Gastroesophageal sphincter (tissue), 3 donors: ENCODE results near the gene LRAT.

Experiments
- EP300 ChIP-seq: sonication (generic); formaldehyde crosslinking; IDR thresholded peaks from one replicate; pipeline ENCODE4 v1.6.1; 2017; ENCODE audit warnings: antibody characterized with exemption, mild to moderate bottlenecking
- POLR2A ChIP-seq, 2 donors: fragments of 450-650 bp; IDR thresholded peaks; one replicate each; pipeline ENCODE4 v1.6.1; 2017; ENCODE audit warnings: antibody characterized with exemption in 2 of 2, mild to moderate bottlenecking in 2 of 2, moderate library complexity in 1 of 2
- TF ChIP-seq, protein P1 (sequence below), 4 experiments: fragments of 200-600 bp in 2 of 4; fragments of 450-650 bp in 2 of 4; sonication (generic) in 1 of 4; IDR thresholded peaks; one replicate each; pipeline ENCODE4 v1.5.1; 2017 to 2019; ENCODE audit warnings: antibody characterized with exemption in 4 of 4, mild to moderate bottlenecking in 2 of 4, moderate library complexity in 2 of 4

DNA sequence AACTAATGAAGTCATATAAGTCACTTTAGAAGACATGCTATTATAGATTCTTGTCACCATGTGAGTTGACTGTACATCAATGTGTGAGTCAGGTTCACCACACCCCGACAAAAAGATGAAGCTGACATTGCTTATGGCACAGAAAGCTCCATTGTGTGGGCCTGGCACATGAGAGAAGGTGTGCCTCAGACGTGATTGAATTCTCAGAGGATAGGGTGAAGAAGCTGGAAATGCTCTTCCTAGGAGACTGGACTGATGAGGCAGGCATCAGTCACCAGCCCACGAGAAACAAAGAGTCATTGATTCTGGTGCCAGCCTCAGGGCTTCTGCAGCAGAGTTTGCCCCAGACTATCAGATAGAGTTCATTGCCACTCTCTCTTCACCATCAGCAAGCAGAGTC is 35.9 kb upstream of the LRAT start:
- TF ChIP-seq, protein P1, sequence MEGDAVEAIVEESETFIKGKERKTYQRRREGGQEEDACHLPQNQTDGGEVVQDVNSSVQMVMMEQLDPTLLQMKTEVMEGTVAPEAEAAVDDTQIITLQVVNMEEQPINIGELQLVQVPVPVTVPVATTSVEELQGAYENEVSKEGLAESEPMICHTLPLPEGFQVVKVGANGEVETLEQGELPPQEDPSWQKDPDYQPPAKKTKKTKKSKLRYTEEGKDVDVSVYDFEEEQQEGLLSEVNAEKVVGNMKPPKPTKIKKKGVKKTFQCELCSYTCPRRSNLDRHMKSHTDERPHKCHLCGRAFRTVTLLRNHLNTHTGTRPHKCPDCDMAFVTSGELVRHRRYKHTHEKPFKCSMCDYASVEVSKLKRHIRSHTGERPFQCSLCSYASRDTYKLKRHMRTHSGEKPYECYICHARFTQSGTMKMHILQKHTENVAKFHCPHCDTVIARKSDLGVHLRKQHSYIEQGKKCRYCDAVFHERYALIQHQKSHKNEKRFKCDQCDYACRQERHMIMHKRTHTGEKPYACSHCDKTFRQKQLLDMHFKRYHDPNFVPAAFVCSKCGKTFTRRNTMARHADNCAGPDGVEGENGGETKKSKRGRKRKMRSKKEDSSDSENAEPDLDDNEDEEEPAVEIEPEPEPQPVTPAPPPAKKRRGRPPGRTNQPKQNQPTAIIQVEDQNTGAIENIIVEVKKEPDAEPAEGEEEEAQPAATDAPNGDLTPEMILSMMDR (IDR thresholded peaks at IDR 0.05), result no peak
- no peak for TF ChIP-seq POLR2A (IDR thresholded peaks at IDR 0.05)
- TF ChIP-seq EP300, result no peak
